Peyer's patch (tissue), 4 donors: Measurements from ENCODE around the gene MATR3. TPM values are rescaled to one million over a fixed set of nuclear protein-coding genes. Genes with fewer than 3 reads are reported as not detected.
"Not testable (repeated sequence)": the region's sequence is repeated elsewhere in the genome, so short reads cannot be mapped to it uniquely, and the experiment has no call there.

Experiments
- DNase-seq, 3 donors: peaks; one replicate each; pipeline ENCODE4 v3.0.0-alpha.2; 2017 to 2019
- H3K27ac ChIP-seq, 4 donors: fragments of 200-600 bp; sonication (generic); one replicate each; pipeline ENCODE4 v1.5.1; 2016 to 2019
- H3K27me3 ChIP-seq, 2 donors: fragments of 200-600 bp; sonication (generic); one replicate each; pipeline ENCODE4 v1.5.1; 2019
- H3K36me3 ChIP-seq, 3 donors: fragments of 200-600 bp; sonication (generic); one replicate each; pipeline ENCODE4 v1.5.1; 2016 to 2019
- H3K4me1 ChIP-seq, 4 donors: fragments of 200-600 bp; sonication (generic); one replicate each; pipeline ENCODE4 v1.5.1; 2016 to 2019
- H3K4me3 ChIP-seq, 4 donors: fragments of 200-600 bp; sonication (generic); 1 replicate in 3 of 4; 2 replicates in 1 of 4; pipeline ENCODE4 v1.5.1; 2016 to 2019; ENCODE audit warnings: mild to moderate bottlenecking in 1 of 4
- H3K9me3 ChIP-seq, 4 donors: fragments of 200-600 bp; sonication (generic); one replicate each; pipeline ENCODE4 v1.5.1; 2016 to 2019; ENCODE audit warnings: mild to moderate bottlenecking in 1 of 4
- POLR2A ChIP-seq, 2 donors: fragments of 450-650 bp; IDR thresholded peaks; one replicate each; pipeline ENCODE4 v1.5.1; 2017; ENCODE audit warnings: antibody characterized with exemption in 2 of 2, mild to moderate bottlenecking in 2 of 2, moderate library complexity in 2 of 2
- total RNA-seq, 4 donors: library from RNA; depleted of rRNA; stranded (reverse); fragments of >200 nt; gene quantifications; one replicate each; pipeline ENCODE4 v1.1.0, GENCODE V29; 2016
- TF ChIP-seq, protein P1 (sequence below), 6 experiments: fragments of 450-650 bp in 4 of 6; fragments of 200-600 bp in 2 of 6; sonication (generic) in 1 of 6; IDR thresholded peaks; one replicate each; pipeline ENCODE4 v1.5.1; 2017 to 2019; ENCODE audit warnings: antibody characterized with exemption in 6 of 6, mild to moderate bottlenecking in 3 of 6, moderate library complexity in 1 of 6

Gene MATR3
- total RNA-seq, 4 donors from 2014 or later: 110 to 217 (median 120) TPM

DNA sequence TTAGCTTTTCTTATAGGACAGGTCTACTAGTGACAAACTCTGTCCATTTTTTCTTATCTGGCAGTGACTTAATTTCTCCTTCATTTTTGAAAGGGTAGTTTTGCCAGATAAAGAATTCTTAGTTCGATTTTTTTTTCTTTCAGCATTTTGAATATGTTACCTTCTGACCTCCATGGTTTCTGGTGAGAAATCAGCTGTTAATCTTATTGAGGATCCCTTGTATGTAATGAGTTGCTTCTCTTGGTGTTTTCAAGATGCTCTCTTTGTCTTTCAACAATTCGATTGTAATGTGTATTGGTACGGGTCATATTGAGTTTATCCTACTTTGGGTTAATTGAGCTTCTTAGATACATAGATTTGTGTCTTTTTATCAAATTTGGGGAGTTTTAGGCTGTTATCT is 60.6 kb downstream of the MATR3 start:
- Histone ChIP-seq H3K4me3 (no peak overlapping the region), H3K27me3 (no peaks in the 10 kb centered on the region), H3K36me3 (peaks cover 0 to 5% (median 0%) of the 10 kb centered on the region in 3 donors), H3K9me3 (no peaks in the 10 kb centered on the region), H3K27ac (no peak overlapping the region), H3K4me1 (peaks cover 0 to 5% (median 0%) of the 10 kb centered on the region in 4 donors)
- no peak for TF ChIP-seq POLR2A (IDR thresholded peaks at IDR 0.05)
- TF ChIP-seq, protein P1, sequence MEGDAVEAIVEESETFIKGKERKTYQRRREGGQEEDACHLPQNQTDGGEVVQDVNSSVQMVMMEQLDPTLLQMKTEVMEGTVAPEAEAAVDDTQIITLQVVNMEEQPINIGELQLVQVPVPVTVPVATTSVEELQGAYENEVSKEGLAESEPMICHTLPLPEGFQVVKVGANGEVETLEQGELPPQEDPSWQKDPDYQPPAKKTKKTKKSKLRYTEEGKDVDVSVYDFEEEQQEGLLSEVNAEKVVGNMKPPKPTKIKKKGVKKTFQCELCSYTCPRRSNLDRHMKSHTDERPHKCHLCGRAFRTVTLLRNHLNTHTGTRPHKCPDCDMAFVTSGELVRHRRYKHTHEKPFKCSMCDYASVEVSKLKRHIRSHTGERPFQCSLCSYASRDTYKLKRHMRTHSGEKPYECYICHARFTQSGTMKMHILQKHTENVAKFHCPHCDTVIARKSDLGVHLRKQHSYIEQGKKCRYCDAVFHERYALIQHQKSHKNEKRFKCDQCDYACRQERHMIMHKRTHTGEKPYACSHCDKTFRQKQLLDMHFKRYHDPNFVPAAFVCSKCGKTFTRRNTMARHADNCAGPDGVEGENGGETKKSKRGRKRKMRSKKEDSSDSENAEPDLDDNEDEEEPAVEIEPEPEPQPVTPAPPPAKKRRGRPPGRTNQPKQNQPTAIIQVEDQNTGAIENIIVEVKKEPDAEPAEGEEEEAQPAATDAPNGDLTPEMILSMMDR (IDR thresholded peaks at IDR 0.05): no peak
- no peak for DNase-seq

DNA sequence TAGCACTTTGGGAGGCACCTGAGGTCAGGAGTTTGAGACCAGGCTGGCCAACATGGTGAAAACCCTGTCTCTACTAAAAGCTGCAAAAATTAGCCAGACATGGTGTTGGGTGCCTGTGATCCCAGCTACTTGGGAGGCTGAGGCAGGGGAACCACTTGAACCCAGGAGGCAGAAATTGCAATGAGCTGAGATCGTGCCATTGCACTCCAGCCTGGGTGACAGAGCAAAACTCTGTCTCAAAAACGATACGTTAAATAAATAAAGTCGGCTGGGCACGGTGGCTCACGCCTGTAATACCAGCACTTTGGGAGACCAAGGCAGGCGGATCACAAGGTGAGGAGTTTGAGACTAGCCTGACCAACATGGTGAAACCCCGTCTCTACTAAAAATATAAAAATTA is 62.4 kb downstream of the MATR3 start:
- H3K36me3 ChIP-seq, H3K4me1 ChIP-seq, H3K9me3 ChIP-seq, H3K27ac ChIP-seq, H3K4me3 ChIP-seq, DNase-seq, H3K27me3 ChIP-seq: not testable (repeated sequence)

DNA sequence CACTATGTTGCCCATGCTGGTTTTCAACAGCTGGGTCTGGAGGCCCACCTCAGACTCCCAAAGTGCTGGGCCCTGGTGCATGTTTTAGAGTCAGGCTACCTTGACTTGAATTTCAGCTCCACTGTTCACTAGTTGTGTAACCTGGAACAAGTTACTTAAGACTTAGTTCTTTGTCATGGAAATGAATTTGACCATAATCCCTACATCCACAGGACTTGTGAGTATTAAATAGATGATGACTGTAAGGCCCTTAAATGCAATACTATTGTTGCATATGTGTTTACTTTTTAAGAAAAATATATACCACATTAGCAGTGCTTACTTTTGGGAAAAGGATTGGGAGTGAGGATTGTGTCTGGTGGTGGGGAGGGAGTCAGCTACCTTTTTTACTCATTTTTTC is 64.5 kb downstream of the MATR3 start:
- peaks cover 0 to 10% (median 0%) of the 10 kb centered on the region in 3 donors for H3K36me3 ChIP-seq
- H3K9me3 ChIP-seq: no peaks in the 10 kb centered on the region
- no peak overlapping the region for H3K27ac ChIP-seq
- no peaks in the 10 kb centered on the region for H3K27me3 ChIP-seq
- H3K4me1 ChIP-seq: no peaks in the 10 kb centered on the region
- H3K4me3 ChIP-seq: no peak overlapping the region
- DNase-seq: no peak
- TF ChIP-seq, protein P1 (IDR thresholded peaks at IDR 0.05): no peak
- no peak for TF ChIP-seq POLR2A (IDR thresholded peaks at IDR 0.05)

DNA sequence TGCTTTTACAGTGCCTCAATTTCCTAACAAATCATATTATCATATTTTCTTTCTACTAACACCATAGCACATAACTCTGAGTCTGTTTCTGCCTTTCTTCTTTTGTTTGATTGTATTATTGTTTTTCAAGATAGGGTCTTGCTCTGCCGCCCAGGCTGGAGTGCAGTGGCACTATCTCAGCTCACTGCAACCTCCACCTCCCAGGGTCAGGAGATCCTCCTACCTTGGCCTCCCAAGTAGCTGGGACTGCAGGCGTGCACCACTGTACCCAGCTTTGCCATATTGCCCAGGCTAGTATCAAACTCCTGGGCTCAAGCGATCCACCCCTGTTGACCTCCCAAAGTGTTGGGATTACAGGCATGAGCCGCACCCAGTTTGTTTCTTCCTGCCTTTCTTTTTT is 66.8 kb downstream of the MATR3 start:
- Histone ChIP-seq H3K27ac (no peak overlapping the region), H3K9me3 (no peaks in the 10 kb centered on the region), H3K4me3 (no peak overlapping the region), H3K27me3 (no peaks in the 10 kb centered on the region), H3K4me1 (no peaks in the 10 kb centered on the region), H3K36me3 (peaks cover 0 to 27% (median 0%) of the 10 kb centered on the region in 3 donors)
- no peak for DNase-seq
- TF ChIP-seq, protein P1 (IDR thresholded peaks at IDR 0.05): no peak
- no peak for TF ChIP-seq POLR2A (IDR thresholded peaks at IDR 0.05)

DNA sequence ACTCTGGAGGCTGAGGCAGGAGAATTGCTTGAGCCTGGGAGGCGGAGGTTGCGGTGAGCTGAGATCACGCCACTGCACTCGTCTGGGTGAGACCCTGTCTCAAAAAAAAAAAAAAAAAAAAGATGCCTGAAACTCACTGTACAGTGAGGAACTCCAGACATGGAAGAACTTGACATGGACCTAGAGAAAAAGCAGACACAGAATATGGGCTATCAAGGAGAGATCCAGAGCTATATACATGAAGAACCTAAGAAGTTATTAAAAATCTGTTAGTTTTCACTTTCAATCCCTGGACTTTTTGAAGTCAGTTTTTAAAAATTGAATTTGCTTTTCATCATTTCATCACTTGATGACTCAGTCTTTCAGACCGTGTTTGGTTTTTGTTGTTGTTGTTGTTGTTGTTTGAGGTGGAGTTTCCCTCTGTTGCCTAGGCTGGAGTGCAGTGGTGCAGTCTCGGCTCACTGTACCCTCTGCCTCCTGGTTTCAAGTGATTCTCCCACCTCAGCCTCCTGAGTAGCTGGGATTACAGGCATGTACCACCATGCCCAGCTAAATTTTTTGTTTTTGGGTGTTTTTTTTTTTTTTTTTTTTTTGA is 68.4 kb downstream of the MATR3 start:
- Histone ChIP-seq H3K4me3 (no peak overlapping the region), H3K36me3 (peaks cover 0 to 42% (median 0%) of the 10 kb centered on the region in 3 donors), H3K27me3 (no peaks in the 10 kb centered on the region), H3K4me1 (no peaks in the 10 kb centered on the region), H3K27ac (no peak overlapping the region), H3K9me3 (no peaks in the 10 kb centered on the region)
- no peak for DNase-seq
- no peak for TF ChIP-seq POLR2A (IDR thresholded peaks at IDR 0.05)
- TF ChIP-seq, protein P1 (IDR thresholded peaks at IDR 0.05): no peak

DNA sequence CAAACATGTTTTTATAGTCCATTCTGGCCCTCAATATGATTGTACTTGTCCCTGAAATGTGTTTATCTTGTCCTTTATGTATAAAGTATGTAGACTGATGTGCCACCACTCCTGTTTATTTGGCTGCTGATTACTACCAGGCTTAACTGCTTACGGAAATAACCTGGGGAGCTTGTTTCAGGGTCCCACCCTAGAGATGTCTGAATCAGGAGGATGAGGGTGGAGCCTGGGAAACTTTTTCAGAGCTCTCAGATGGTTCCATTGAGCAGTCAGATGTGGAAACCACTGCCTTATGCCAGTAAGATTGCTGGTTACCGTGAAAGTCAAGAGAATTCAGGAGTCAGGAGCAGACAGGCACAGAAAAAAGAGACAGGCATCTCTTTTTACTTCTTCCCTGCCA is 70.4 kb downstream of the MATR3 start:
- TF ChIP-seq, protein P1 (IDR thresholded peaks at IDR 0.05): no peak
- TF ChIP-seq POLR2A (IDR thresholded peaks at IDR 0.05): no peak
- Histone ChIP-seq H3K27me3 (no peaks in the 10 kb centered on the region), H3K27ac (no peak overlapping the region), H3K4me1 (no peaks in the 10 kb centered on the region), H3K9me3 (no peaks in the 10 kb centered on the region), H3K4me3 (no peak overlapping the region), H3K36me3 (peaks cover 0 to 62% (median 2%) of the 10 kb centered on the region in 3 donors)
- DNase-seq: no peak
